ENCODE results near the gene DCUN1D3.
"Not testable (repeated sequence)": the region's sequence is repeated elsewhere in the genome, so short reads cannot be mapped to it uniquely, and the experiment has no call there.

The DCUN1D3 gene

GRCh38 chr16:20900299-20901067 lies at the start of gene DCUN1D3, which contains the start of gene LYRM1:
TSS of gene DCUN1D3 (minus strand) at chr16:20900358. CDS start at chr16:20862538, 37,820 bp downstream.
TSS of gene LYRM1 (plus strand) at chr16:20900771. CDS start at chr16:20915556, 14,785 bp downstream.
- Mint-ChIP-seq H3K4me1 (peaks cover 73% of the 10 kb centered on the region), H3K9me3 (no peaks in the 10 kb centered on the region), H3K4me3 (peak within 1 kb of the TSS; percentile 79 to 95), H3K27me3 (no peaks in the 10 kb centered on the region), H3K27ac (peak within 1 kb of the TSS; percentile 96 to 99)
- DNase-seq (peak; percentile 85 to 91), ATAC-seq (peak; percentile 88)

GRCh38 chr16:20949660-20950059 lies 49.5 kb upstream of the DCUN1D3 start:
- no peaks in the 10 kb centered on the region for H3K27me3 Mint-ChIP-seq
- H3K27ac Mint-ChIP-seq = no peak overlapping the region
- no peaks in the 10 kb centered on the region for H3K9me3 Mint-ChIP-seq
- peaks cover 5% of the 10 kb centered on the region for H3K4me1 Mint-ChIP-seq
- ATAC-seq (no peak), DNase-seq (no peak)
- no peak overlapping the region for H3K4me3 Mint-ChIP-seq

GRCh38 chr16:20948444-20948843 lies 48.3 kb upstream of the DCUN1D3 start:
- ATAC-seq = no peak
- H3K27me3 Mint-ChIP-seq = no peaks in the 10 kb centered on the region
- no peak for DNase-seq
- no peak overlapping the region for H3K4me3 Mint-ChIP-seq
- peaks cover 17% of the 10 kb centered on the region for H3K4me1 Mint-ChIP-seq
- no peaks in the 10 kb centered on the region for H3K9me3 Mint-ChIP-seq
- H3K27ac Mint-ChIP-seq = peak overlapping the region in 1 of 2 donors; percentile 64

- peak overlapping the region; percentile 28 to 60 for H3K27ac Mint-ChIP-seq
- peaks cover 38% of the 10 kb centered on the region for H3K4me1 Mint-ChIP-seq
- H3K27me3 Mint-ChIP-seq = no peaks in the 10 kb centered on the region
These were observed 46.0 kb upstream of the DCUN1D3 start for GRCh38 chr16:20946015-20946629.

GRCh38 chr16:20945575-20945875 lies 45.4 kb upstream of the DCUN1D3 start:
- peak overlapping the region in 1 of 2 donors; percentile 44 for H3K27ac Mint-ChIP-seq

More at GRCh38 chr16:20946015-20946629, 46.0 kb upstream of the DCUN1D3 start:
- Mint-ChIP-seq H3K9me3 (no peaks in the 10 kb centered on the region), H3K4me3 (no peak overlapping the region)
- DNase-seq (no peak), ATAC-seq (no peak)

GRCh38 chr16:20944861-20945574 lies 44.9 kb upstream of the DCUN1D3 start:
- H3K4me1 Mint-ChIP-seq = peaks cover 42% of the 10 kb centered on the region
- H3K27ac Mint-ChIP-seq = peak overlapping the region; percentile 40 to 67
- H3K9me3 Mint-ChIP-seq = no peaks in the 10 kb centered on the region
- ATAC-seq (peak; percentile 93), DNase-seq (peak; percentile 55 to 76)
- no peak overlapping the region for H3K4me3 Mint-ChIP-seq
- no peaks in the 10 kb centered on the region for H3K27me3 Mint-ChIP-seq

More at GRCh38 chr16:20945575-20945875, 45.4 kb upstream of the DCUN1D3 start:
- not testable (repeated sequence) for DNase-seq, H3K9me3 Mint-ChIP-seq, H3K4me3 Mint-ChIP-seq, ATAC-seq, H3K27me3 Mint-ChIP-seq
- H3K4me1 Mint-ChIP-seq = peaks cover 42% of the 10 kb centered on the region

GRCh38 chr16:20942256-20942655 lies 42.1 kb upstream of the DCUN1D3 start:
- Mint-ChIP-seq H3K27ac (no peak overlapping the region), H3K27me3 (no peaks in the 10 kb centered on the region), H3K9me3 (no peaks in the 10 kb centered on the region), H3K4me3 (no peak overlapping the region), H3K4me1 (peaks cover 50% of the 10 kb centered on the region)
- ATAC-seq = no peak
- no peak for DNase-seq

GRCh38 chr16:20941636-20941926 lies 41.4 kb upstream of the DCUN1D3 start:
- no peaks in the 10 kb centered on the region for H3K9me3 Mint-ChIP-seq
- no peaks in the 10 kb centered on the region for H3K27me3 Mint-ChIP-seq
- peak overlapping the region in 1 of 2 donors; percentile 48 for H3K27ac Mint-ChIP-seq
- peak overlapping the region in 1 of 2 donors; percentile 16 for H3K4me3 Mint-ChIP-seq
- DNase-seq (no peak), ATAC-seq (no peak)
- H3K4me1 Mint-ChIP-seq = peaks cover 50% of the 10 kb centered on the region

- peak overlapping the region in 1 of 2 donors; percentile 48 for H3K27ac Mint-ChIP-seq
- no peaks in the 10 kb centered on the region for H3K9me3 Mint-ChIP-seq
- peaks cover 50% of the 10 kb centered on the region for H3K4me1 Mint-ChIP-seq
- peak; percentile 7 to 21 for DNase-seq
- H3K4me3 Mint-ChIP-seq = peak overlapping the region in 1 of 2 donors; percentile 16
- peak; percentile 49 for ATAC-seq
- H3K27me3 Mint-ChIP-seq = no peaks in the 10 kb centered on the region
These were observed 40.9 kb upstream of the DCUN1D3 start for GRCh38 chr16:20940871-20941635.

- H3K27me3 Mint-ChIP-seq = peaks cover 6% of the 10 kb centered on the region
- H3K9me3 Mint-ChIP-seq = no peaks in the 10 kb centered on the region
- no peak overlapping the region for H3K27ac Mint-ChIP-seq
- peaks cover 45% of the 10 kb centered on the region for H3K4me1 Mint-ChIP-seq
- no peak overlapping the region for H3K4me3 Mint-ChIP-seq
- DNase-seq (no peak), ATAC-seq (peak; percentile 59)
These were observed 39.5 kb upstream of the DCUN1D3 start for GRCh38 chr16:20939611-20940010.

GRCh38 chr16:20938426-20938825 lies 38.3 kb upstream of the DCUN1D3 start:
- Mint-ChIP-seq H3K9me3 (no peaks in the 10 kb centered on the region), H3K27ac (no peak overlapping the region), H3K4me3 (no peak overlapping the region), H3K27me3 (peaks cover 6% of the 10 kb centered on the region), H3K4me1 (peaks cover 33% of the 10 kb centered on the region)
- DNase-seq = no peak
- peak; percentile 67 for ATAC-seq

- no peak for ATAC-seq
- Mint-ChIP-seq H3K9me3 (no peaks in the 10 kb centered on the region), H3K27me3 (peaks cover 6% of the 10 kb centered on the region), H3K27ac (no peak overlapping the region), H3K4me3 (no peak overlapping the region), H3K4me1 (peaks cover 26% of the 10 kb centered on the region)
- DNase-seq = no peak
These were observed 37.6 kb upstream of the DCUN1D3 start for GRCh38 chr16:20937736-20938135.

GRCh38 chr16:20933589-20933988 lies 33.4 kb upstream of the DCUN1D3 start:
- Mint-ChIP-seq H3K4me1 (peaks cover 5% of the 10 kb centered on the region), H3K9me3 (no peaks in the 10 kb centered on the region), H3K27me3 (peaks cover 6% of the 10 kb centered on the region), H3K27ac (no peak overlapping the region), H3K4me3 (no peak overlapping the region)
- no peak for ATAC-seq
- DNase-seq = no peak

GRCh38 chr16:20931066-20931600 lies 31.0 kb upstream of the DCUN1D3 start:
- Mint-ChIP-seq H3K4me3 (no peak overlapping the region), H3K4me1 (no peaks in the 10 kb centered on the region), H3K27me3 (peaks cover 6% of the 10 kb centered on the region), H3K9me3 (no peaks in the 10 kb centered on the region), H3K27ac (no peak overlapping the region)
- ATAC-seq (no peak), DNase-seq (no peak)

GRCh38 chr16:20930365-20930690 lies 30.2 kb upstream of the DCUN1D3 start:
- Mint-ChIP-seq H3K9me3 (no peaks in the 10 kb centered on the region), H3K4me3 (no peak overlapping the region), H3K4me1 (no peaks in the 10 kb centered on the region), H3K27me3 (peaks cover 6% of the 10 kb centered on the region), H3K27ac (no peak overlapping the region)
- DNase-seq (no peak), ATAC-seq (no peak)

All from stimulated activated naive CD8-positive, alpha-beta T cell treated with anti-CD3 and anti-CD28 coated beads, Interleukin-15, amount 100 ng/mL, for 72 hours (primary cell).